ENCODE results near the gene RCOR2.
A peak's percentile ranks its signal among the peaks of the same experiment; 100 is the strongest.
"Not testable (repeated sequence)": the region's sequence is repeated elsewhere in the genome, so short reads cannot be mapped to it uniquely, and the experiment has no call there.

RCOR2 gene

GRCh38 chr11:63916837-63917691 is at the start of gene RCOR2:
TSS of gene RCOR2 (minus strand) at chr11:63917164. CDS start at chr11:63916456, 708 bp downstream.
- DNase-seq (ENCODE audit: low read depth) = peak; percentile 81

GRCh38 chr11:63966444-63966843 is 49.5 kb upstream of the RCOR2 start:
- DNase-seq (ENCODE audit: low read depth) = no peak

- DNase-seq (ENCODE audit: low read depth) = not testable (repeated sequence)
Observed at GRCh38 chr11:63963895-63964294, 46.9 kb upstream of the RCOR2 start.

GRCh38 chr11:63961608-63962412 is 44.8 kb upstream of the RCOR2 start:
- peak; percentile 38 for DNase-seq (ENCODE audit: low read depth)

- DNase-seq (ENCODE audit: low read depth) = no peak
Observed at GRCh38 chr11:63958008-63958407, 41.0 kb upstream of the RCOR2 start.

GRCh38 chr11:63952570-63952969 is 35.6 kb upstream of the RCOR2 start:
- DNase-seq (ENCODE audit: low read depth) = no peak

GRCh38 chr11:63951779-63952536 is 35.0 kb upstream of the RCOR2 start:
- no peak for DNase-seq (ENCODE audit: low read depth)

- DNase-seq (ENCODE audit: low read depth) = peak; percentile 79
Observed at GRCh38 chr11:63945477-63946163, 28.7 kb upstream of the RCOR2 start.

- DNase-seq (ENCODE audit: low read depth) = peak; percentile 33
Observed at GRCh38 chr11:63944987-63945386, 28.0 kb upstream of the RCOR2 start.

- no peak for DNase-seq (ENCODE audit: low read depth)
Observed at GRCh38 chr11:63942803-63943202, 25.8 kb upstream of the RCOR2 start.

GRCh38 chr11:63941901-63942300 is 24.9 kb upstream of the RCOR2 start:
- no peak for DNase-seq (ENCODE audit: low read depth)

GRCh38 chr11:63940786-63941185 is 23.8 kb upstream of the RCOR2 start:
- DNase-seq (ENCODE audit: low read depth) = no peak

GRCh38 chr11:63939397-63939891 is 22.5 kb upstream of the RCOR2 start:
- DNase-seq (ENCODE audit: low read depth) = peak; percentile 29

GRCh38 chr11:63938479-63939396 is 21.8 kb upstream of the RCOR2 start, which contains the start of gene NAA40:
TSS of gene NAA40 (plus strand) at chr11:63939002. CDS start at chr11:63939097, 95 bp downstream.
- DNase-seq (ENCODE audit: low read depth) = peak; percentile 96

GRCh38 chr11:63937713-63938478 is 20.9 kb upstream of the RCOR2 start:
- no peak for DNase-seq (ENCODE audit: low read depth)

GRCh38 chr11:63933459-63933858 is 16.5 kb upstream of the RCOR2 start:
- DNase-seq (ENCODE audit: low read depth) = peak; percentile 36

- no peak for DNase-seq (ENCODE audit: low read depth)
Observed at GRCh38 chr11:63931876-63932275, 14.9 kb upstream of the RCOR2 start.

- DNase-seq (ENCODE audit: low read depth) = no peak
Observed at GRCh38 chr11:63931045-63931444, 14.1 kb upstream of the RCOR2 start.

GRCh38 chr11:63929616-63930015 is 12.7 kb upstream of the RCOR2 start:
- DNase-seq (ENCODE audit: low read depth) = no peak
